GM19452 (cell line): ENCODE results near the gene C12orf54.
"Not testable (repeated sequence)": the region's sequence is repeated elsewhere in the genome, so short reads cannot be mapped to it uniquely, and the experiment has no call there.

Experiments
- ATAC-seq: cut with Tn5 transposase; IDR thresholded peaks from one replicate; pipeline ENCODE4 v1.9.1; 2021; ENCODE audit not compliant: unreplicated experiment

The C12orf54 gene

DNA sequence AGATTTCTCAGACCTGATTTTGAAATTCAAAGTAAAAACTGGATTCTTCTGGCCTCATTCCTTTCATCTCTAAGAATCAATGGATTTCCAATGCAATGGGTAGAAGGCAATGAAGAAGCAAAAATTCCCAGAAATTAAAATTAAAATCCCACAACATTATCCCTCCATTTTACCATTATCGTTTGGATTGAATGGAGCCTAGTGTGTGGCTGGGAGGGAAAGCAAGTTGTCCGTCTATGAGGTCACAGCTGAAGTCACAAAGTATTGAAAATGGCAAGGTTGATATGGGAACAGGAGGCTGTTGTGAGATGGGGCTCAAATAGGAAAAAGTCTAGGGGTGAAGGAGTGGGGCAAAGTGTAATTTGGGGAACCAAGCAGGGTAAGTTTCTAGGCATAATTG, at the start of gene C12orf54:
C12orf54 (plus strand) TSS at position 301 of the 400 bp plus-strand sequence. CDS start 799 bp downstream, outside the sequence.
- no peak for ATAC-seq

DNA sequence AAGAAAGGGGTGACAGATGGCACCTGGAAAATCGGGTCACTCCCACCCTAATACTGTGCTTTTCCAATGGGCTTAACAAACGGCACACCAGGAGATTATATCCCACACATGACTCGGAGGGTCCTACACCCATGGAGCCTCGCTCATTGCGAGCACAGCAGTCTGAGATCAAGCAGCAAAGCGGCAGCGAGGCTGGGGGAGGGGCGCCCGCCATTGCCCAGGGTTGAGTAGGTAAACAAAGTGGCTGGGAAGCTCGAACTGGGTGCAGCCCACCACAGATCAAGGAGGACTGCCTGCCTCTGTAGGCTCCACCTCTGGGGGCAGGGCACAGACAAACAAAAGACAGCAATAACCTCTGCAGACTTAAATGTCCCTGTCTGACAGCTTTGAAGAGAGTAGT, 48.3 kb upstream of the C12orf54 start:
- ATAC-seq: not testable (repeated sequence)

DNA sequence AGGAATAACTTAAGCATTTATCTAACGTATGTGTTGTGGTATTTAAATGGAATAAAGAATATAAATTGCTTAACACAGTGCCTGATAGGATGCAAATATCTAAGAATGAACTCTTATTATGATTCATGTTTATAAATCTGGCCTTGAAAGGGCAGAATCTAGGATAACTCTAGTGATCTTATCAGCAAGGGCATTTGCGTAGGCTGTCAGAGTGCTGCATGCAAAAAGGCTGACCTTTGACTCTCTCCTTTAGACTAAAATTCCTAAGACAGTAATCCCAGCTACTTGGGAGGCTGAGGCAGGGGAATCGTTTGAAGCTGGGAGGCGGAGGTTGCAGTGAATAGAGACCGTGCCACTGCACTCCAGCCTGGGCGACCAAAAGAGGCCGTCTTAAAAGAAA, 41.2 kb upstream of the C12orf54 start:
- ATAC-seq: no peak

DNA sequence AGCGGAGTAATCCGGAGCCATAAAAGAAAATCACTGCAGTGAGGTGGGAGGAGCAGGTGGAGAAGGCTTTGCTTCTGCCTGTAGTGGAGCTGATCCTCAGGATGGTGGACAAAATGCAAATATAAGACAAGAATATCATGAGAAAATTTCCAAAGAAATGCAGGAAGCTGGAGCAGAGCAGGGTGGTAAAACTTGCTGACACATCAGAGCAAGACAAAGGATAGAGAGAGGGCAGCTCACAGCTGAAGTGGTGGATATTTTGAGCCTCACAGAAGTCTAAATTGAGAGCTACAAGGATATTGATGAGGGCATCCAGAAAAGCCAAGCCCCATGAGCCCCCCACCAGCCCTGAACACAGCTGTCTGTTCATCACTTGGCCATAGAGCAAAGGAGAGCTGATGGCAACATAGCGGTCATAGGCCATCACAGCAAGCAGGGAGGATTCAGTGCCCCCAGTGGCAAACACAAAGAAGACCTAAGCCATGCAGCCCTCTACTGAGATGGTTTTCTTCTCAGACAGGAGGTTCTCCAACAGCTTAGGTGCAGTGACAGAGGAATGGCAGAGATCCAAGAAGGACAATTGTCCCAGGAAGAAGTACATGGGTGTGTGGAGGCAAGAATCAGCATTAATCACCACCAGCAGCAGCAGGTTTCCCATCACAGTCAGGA, 40.0 kb upstream of the C12orf54 start:
- ATAC-seq: no peak

DNA sequence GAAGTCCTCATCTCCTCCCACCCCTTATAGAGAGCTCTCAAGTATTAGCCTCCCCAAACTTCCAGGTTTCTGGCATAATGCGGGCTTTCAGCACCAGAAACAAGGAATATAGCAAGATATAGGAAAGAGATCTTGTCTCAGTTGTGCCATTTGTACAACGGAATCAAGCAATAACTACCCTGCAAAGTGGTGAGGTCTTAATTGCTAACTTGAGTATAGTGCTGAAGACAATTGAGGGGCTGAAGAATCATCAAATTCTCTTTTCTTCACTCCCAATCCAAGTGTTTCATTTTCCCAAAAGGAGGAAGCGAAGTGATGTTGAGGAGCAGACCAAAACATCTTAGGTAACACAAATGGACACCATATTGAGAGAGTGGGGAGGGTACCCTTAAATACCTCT, 36.8 kb upstream of the C12orf54 start:
- no peak for ATAC-seq

DNA sequence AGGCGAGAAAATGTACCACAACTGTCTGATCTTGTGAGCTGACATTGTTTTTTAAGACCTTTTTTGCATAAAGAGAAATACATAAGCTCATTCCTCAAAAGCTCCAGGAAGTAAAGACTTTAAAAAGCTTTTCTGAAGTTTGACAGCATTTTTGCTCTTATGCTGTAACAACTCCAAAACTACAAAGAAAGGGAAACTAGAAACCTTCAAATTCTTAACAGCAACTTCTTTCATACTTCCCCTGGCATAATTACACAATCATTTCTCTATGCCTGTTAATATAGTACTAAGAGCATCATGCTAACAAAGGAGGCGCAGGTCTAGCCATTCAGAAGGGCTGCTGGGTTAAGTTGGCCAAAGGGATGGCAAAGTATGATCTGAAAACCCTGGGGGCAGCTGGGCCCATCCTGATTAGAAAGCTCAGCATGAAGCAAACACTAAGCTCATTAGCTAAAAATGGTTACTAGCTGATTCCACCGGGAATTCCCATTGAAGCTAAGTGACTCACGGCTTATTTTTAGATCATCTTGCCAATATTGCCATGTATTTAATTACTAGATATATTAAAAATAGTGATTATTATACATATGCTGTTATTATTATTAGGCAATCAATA, 36.0 kb upstream of the C12orf54 start:
- ATAC-seq: no peak

DNA sequence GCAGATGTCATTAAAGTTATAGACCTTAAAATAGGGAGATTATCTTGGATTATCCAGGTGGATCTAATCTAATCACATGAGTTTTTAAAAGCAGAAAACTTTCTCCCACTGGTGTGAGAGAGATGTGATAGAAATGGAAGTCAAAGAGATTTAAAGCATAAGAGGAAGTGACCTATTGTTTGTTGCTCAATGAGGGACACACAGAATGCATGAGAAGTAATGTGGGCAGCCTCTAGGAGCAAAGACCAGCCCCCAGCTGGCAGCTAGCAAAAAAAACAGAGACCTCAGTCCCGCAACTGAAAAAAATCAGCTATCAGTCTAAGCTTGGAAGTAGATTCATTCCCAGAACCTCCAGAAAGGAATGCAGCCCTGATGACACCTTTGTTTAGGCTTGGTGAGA, 34.5 kb upstream of the C12orf54 start:
- no peak for ATAC-seq

DNA sequence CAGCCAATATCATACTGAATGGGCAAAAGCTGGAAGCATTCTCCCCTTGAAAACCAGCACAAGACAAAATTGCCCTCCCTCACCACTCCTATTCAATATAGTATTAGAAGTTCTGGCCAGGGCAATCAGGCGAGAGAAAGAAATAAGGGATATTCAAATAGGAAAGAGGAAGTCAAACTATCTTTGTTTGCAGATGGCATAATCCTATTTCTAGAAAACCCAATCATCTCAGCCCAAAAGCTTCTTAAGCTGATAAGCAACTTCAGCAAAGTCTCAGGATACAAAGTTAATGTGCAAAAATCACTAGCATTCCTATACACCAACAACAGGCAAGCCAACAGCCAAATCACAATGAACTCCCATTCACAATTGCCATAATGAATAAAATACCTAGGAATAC, 30.9 kb upstream of the C12orf54 start:
- ATAC-seq: no peak

DNA sequence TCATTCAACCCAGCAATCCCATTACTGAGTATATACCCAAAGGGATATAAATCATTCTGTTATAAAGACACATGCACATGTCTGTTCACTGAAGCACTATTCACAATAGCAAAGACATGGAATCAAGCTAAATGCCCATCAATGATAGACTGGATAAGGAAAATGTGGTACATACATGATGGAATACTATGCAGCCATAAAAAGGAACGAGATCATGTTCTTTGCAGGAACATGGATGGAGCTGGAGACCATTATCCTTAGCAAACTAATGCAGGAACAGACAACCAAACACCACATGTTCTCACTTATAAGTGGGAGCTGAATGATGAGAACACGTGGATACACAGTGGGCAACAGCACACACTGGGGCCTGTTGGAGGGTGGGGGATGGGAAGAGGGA, 29.3 kb upstream of the C12orf54 start:
- not testable (repeated sequence) for ATAC-seq

DNA sequence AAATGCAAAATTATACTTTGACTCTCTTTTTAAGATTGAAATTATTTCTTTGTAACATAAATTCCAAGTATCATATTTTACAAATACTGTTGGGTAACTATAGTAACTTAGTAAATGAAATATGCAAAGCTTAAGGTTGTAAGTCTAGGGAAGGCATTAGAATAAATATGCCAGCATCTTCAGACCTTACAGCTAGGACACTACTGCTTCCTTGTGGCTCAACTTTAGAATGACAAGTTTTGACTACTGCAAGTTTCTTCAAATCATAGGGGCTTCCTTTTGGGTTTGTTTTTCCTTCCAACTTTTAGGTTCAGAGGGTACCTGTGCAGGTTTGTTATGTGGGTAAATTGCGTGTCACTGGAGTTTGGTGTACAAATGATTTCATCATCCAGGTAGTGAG, 27.6 kb upstream of the C12orf54 start:
- ATAC-seq: no peak

DNA sequence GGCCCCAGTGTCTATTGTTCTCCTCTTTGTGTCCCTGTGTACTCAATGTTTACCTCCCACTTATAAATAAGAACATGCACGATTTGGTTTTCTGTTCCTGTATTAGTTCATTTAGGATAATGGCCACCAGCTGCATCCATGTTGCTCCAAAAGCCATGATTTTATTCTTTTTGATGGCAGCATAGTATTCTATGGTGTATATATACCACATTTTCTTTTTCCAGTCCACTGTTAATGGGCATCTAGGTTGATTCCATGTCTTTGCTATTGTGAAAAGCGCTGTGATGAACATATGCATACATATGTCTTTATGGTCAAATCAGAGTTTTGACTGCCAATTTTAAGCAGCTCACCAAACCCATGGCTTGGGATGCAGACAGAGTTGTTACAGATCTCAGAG, 27.2 kb upstream of the C12orf54 start:
- no peak for ATAC-seq

DNA sequence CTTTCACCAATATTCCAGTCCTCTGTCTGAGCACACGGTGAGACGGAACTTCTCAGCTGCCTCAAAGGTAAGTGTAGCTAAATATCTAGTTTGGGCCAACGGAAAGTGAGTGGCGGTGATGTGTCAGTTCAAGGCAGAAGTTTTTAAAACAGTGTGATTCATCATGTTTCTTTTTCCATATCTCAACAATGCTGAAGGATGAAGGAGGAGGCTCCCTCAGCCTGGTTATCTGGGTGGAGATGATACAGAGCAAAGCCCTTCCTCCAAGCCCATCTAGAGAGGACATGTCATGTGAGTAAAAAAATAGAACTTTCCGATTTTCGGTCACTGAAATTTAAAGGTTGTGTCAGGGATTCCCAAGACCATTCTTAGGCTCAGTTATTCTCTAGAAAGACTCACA, 23.0 kb upstream of the C12orf54 start:
- ATAC-seq: no peak

DNA sequence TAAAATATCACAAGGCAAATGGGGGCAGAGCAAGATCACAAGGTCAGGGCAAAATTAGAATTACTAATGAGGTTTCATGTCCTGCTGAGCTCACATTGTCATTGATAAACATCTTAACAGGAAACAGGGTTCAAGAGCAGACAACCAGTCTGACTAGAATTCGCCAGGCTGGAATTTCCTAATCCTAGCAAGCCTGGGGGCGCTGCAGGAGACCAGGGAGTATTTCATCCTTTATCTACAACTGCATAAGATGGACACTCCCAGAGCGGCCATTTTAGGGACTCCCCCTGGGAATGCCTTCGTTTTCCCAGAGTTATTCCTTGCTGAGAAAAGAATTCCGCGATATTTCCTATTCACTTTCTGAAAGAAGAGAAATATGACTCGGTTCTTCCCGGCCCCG, 13.3 kb upstream of the C12orf54 start:
- not testable (repeated sequence) for ATAC-seq

DNA sequence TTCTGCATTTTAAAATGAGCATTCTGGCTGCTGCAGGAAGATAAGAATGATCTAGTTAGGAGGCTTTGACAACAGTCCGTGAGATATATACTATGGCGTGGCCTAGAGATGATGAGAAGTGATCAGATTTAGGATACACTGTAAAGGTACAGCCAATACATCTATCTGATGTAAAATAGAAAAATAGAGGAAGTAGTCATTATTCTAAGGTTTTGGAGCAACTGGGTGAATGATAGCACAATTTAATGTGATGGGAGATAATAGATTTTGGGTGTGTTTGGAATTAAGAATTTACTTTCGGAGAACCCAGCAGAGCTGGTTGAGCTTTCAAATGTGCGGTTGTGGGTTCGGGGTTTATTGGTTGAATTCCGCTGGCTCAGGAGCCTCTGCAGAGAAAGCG, 10.0 kb upstream of the C12orf54 start, which contains the start of gene ANP32D:
ANP32D (plus strand) TSS at position 301 of the 400 bp plus-strand sequence. CDS start 106 bp downstream, outside the sequence.
- no peak for ATAC-seq

DNA sequence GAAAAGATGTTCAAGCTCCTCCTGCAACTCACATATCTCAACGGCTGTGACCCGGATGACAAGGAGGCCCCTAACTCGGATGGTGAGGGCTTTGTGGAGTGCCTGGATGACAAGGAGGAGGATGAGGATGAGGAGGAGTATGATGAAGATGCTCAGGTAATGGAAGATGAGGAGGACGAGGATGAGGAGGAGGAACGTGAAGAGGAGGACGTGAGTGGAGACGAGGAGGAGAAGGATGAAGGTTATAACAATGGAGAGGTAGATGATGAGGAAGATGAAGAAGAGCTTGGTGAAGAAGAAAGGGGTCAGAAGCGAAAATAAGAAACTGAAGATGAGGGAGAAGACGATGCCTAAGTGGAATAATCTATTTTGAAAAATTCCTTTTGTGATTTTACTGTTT, 9.2 kb upstream of the C12orf54 start:
- no peak for ATAC-seq

DNA sequence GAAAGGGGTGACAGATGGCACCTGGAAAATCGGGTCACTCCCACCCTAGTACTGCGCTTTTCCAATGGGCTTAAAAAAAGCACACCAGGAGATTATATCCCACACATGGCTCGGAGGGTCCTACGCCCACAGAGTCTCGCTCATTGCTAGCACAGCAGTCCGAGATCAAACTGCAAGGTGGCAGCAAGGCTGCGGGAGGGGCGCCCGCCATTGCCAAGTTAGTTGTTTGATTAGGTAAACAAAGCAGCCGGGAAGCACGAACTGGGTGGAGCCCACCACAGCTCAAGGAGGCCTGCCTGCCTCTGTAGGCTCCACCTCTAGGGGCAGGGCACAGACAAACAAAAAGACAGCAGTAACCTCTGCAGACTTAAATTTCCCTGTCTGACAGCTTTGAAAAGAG, 7.8 kb upstream of the C12orf54 start:
- ATAC-seq: not testable (repeated sequence)

DNA sequence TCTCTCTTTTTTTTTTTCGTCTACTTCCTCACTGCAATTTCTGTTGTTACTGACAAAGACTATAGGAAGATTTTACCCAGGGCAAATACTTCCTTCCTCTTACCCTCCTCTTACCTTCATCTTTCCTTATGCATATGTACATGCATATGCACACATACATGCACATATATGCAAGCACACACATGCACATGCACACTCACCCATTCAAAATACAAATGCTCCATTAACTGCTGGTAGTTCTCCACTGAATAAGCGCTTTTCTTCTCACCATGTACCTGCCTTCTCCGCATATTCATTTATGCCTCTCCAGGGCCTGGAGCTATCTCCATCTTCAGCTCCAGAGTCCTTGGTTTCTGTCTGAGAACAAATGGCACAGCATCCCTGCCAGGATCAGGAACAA, 632 bp downstream of the C12orf54 start:
- ATAC-seq: no peak

DNA sequence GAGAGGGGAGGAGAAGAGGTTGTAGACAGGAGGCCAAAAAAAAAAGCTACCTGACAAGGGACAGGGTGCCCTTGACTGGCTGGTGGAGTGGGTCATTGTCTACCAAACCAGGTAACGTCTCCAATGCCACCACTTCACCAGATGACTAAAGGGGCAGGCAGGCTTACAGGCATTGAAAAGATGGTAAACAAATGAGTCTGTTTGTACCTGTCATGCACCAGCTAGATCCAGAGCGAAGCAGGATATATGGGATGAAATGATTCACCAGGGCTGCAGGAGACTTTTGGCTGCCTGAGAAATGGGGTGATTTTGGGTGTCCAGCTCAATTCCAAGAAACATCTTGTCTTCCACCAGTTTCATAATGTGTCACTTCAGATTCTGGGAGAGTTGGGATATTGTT, 4.0 kb downstream of the C12orf54 start:
- no peak for ATAC-seq

DNA sequence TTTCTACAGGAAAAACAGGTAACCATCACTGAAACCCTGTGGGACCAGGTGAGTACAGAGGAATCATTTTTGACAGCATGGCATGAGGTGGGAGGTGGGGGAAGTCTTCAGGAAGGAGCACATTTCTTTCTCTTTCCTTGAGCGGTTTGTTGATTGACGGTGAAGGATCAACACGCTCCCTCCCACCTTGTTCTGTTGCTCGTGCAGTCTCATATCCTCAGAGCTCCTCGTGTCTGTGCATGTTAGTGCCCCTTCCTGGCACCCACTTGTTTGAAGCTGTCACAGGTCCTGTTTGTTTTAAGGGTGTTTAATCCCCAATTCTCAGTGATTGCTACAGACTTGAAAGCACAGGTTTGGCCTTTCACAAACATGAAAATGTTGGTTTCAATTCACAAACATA, 4.4 kb downstream of the C12orf54 start:
- no peak for ATAC-seq

DNA sequence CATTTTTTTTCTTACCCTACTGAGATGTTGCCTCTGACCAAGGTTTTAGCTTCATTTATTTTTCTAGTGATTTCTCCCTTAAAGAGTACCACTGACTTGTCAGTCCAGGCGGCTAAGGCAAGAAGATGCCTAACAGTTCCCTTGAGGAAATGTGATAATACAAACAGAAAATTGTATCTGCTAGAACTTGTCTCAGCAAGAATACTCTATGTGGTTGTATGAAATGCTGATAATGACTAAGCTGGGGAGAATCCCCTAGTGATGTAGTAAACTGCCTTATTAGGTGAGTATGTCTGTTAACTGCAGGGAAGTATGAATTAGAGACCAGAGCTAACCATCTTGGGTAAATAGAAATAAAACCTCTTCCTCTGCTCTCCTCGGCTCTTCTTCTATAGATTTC, 6.7 kb downstream of the C12orf54 start:
- ATAC-seq: peak; percentile 97

DNA sequence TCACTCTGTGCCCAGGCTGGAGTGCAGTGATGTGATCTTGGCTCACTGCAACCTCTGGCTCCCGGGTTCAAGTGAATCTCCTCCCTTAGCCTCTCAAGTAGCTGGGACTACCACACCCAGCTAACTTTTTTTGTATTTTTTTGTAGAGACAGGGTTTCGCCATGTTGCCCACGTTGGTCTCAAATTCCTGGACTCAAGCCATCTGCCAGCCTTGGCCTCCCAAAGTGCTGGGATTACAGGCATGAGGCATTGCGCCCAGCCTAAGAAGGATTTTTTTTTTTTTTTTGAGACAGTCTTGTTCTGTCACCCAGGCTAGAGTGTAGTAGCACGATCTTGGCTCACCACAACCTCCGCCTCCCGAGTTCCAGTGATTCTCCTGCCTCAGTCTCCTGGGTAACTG, 7.2 kb downstream of the C12orf54 start:
- not testable (repeated sequence) for ATAC-seq

DNA sequence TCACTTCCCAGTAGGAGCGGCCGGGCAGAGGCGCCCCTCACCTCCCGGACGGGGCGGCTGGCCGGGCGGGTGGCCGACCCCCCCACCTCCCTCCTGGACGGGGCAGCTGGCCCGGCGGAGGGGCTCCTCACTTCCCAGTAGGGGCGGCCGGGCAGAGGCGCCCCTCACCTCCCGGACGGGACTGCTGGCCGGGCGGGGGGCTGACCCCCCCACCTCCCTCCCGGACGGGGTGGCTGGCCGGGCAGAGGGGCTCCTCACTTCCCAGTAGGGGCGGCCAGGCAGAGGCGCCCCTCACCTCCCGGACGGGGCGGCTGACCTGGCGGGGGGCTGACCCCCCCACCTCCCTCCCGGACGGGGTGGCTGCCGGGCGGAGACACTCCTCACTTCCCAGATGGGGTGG, 18.0 kb downstream of the C12orf54 start:
- not testable (repeated sequence) for ATAC-seq

DNA sequence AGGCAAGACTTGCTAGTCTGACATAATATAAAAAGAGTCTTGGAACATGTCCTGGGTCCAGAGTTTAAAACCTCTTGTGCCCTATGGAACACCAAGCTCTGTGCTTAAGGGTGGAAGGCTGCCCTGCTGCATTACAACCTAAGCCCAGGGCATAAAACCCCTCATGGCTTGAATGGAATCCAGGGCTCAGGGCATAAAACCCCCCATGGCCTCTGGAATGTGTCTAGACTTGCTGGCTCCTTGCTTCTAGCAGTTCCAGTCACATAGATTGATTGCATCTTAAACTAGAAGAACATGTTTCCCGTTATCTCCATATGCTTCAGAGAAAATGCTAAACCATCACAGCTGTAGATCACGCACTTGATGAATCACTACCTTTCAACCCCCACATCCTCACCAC, 24.5 kb downstream of the C12orf54 start:
- ATAC-seq: not testable (repeated sequence)
